ENCODE results near the gene NSMCE1. TPM values are rescaled to one million over a fixed set of nuclear protein-coding genes. Genes with fewer than 3 reads are reported as not detected.

The NSMCE1 gene
- total and polyA plus RNA-seq, 7 donors, result 32.5 to 65.2 (median 51.0) TPM

GRCh38 chr16:27229891-27230470, 38.6 kb downstream of the NSMCE1 start:
- 92% methylated on average over 18 of the region's 18 CpGs for WGBS, 2 donors
- H3K36me3 ChIP-seq, result peaks cover 0 to 57% (median 20%) of the 10 kb centered on the region in 4 donors
- peaks cover 0 to 7% (median 4%) of the 10 kb centered on the region in 4 donors for H3K4me1 ChIP-seq
- intact Hi-C loops (cut with DNase I), result no loop called here
- no peak for DNase-seq
- no peak overlapping the region for H3K27ac ChIP-seq
- no peaks in the 10 kb centered on the region for H3K9me3 ChIP-seq
- TF ChIP-seq POLR2A (IDR thresholded peaks at IDR 0.05) (no peak), POLR2AphosphoS5 (IDR thresholded peaks at IDR 0.05) (no peak), EP300 (IDR thresholded peaks at IDR 0.05) (no peak)
- TF ChIP-seq, protein P1, sequence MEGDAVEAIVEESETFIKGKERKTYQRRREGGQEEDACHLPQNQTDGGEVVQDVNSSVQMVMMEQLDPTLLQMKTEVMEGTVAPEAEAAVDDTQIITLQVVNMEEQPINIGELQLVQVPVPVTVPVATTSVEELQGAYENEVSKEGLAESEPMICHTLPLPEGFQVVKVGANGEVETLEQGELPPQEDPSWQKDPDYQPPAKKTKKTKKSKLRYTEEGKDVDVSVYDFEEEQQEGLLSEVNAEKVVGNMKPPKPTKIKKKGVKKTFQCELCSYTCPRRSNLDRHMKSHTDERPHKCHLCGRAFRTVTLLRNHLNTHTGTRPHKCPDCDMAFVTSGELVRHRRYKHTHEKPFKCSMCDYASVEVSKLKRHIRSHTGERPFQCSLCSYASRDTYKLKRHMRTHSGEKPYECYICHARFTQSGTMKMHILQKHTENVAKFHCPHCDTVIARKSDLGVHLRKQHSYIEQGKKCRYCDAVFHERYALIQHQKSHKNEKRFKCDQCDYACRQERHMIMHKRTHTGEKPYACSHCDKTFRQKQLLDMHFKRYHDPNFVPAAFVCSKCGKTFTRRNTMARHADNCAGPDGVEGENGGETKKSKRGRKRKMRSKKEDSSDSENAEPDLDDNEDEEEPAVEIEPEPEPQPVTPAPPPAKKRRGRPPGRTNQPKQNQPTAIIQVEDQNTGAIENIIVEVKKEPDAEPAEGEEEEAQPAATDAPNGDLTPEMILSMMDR (IDR thresholded peaks at IDR 0.05), result no peak
- H3K4me3 ChIP-seq, result no peak overlapping the region
- no peaks in the 10 kb centered on the region for H3K27me3 ChIP-seq

GRCh38 chr16:27228621-27229501, 39.7 kb downstream of the NSMCE1 start:
- Histone ChIP-seq H3K27ac (no peak overlapping the region), H3K27me3 (no peaks in the 10 kb centered on the region), H3K4me1 (no peaks in the 10 kb centered on the region), H3K36me3 (peaks cover 0 to 63% (median 20%) of the 10 kb centered on the region in 4 donors), H3K9me3 (no peaks in the 10 kb centered on the region), H3K4me3 (no peak overlapping the region)
- no peak for TF ChIP-seq EP300 (IDR thresholded peaks at IDR 0.05)
- DNase-seq, result peak; percentile 64
- intact Hi-C loops (cut with DNase I), result no loop called here
- 76 to 77% methylated on average over 21 of the region's 21 CpGs for WGBS, 2 donors

GRCh38 chr16:27228045-27228444, 40.5 kb downstream of the NSMCE1 start:
- intact Hi-C loops (cut with DNase I), result no loop called here
- no peak overlapping the region for H3K4me3 ChIP-seq
- TF ChIP-seq POLR2AphosphoS5 (IDR thresholded peaks at IDR 0.05) (no peak), EP300 (IDR thresholded peaks at IDR 0.05) (no peak), POLR2A (IDR thresholded peaks at IDR 0.05) (no peak)
- TF ChIP-seq, protein P1 (IDR thresholded peaks at IDR 0.05), result no peak
- peaks cover 0 to 5% (median 3%) of the 10 kb centered on the region in 4 donors for H3K4me1 ChIP-seq
- no peak overlapping the region for H3K27ac ChIP-seq
- H3K27me3 ChIP-seq, result no peaks in the 10 kb centered on the region
- no peaks in the 10 kb centered on the region for H3K9me3 ChIP-seq
- peaks cover 0 to 55% (median 20%) of the 10 kb centered on the region in 4 donors for H3K36me3 ChIP-seq
- WGBS, 2 donors, result 73 to 85% methylated on average over 12 of the region's 12 CpGs
- DNase-seq, result no peak

DNA sequence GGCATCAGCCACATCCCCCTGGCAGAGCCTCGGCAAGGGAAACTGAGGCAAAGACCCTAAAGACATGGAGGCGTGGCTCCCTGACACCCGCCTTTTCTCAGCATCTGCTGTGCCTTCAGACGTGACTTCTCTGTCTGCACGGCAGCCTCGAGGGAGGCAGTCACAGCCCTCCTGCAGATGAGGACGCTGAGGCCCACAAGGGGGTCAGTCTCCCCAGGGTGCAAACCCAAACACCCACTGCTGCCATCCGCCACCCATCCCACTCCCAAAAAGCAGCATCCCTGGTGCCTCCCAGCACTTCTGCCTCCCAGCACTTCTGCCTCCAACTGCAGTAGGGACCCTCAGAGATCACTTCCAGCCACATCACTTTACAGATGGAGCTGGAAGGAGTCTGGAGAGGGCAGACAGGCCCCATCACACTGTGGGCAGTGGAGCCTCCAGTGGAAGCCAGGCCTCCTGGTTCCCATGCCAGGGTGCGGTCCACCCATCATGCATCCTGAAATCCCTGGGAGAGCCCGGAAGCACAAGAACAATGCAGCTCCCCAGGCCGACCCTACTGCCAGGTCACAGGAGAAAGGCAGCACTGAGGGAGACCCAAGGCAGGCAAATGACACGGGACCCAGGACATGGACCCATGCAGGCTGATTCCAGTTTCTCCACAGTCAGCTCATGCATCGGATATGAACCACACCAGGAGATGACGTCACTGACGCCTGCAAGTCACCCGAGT, 41.4 kb downstream of the NSMCE1 start:
- Histone ChIP-seq H3K27me3 (no peaks in the 10 kb centered on the region), H3K9me3 (no peaks in the 10 kb centered on the region), H3K27ac (no peak overlapping the region), H3K36me3 (peaks cover 0 to 48% (median 14%) of the 10 kb centered on the region in 4 donors), H3K4me3 (no peak overlapping the region), H3K4me1 (peaks cover 0 to 14% (median 12%) of the 10 kb centered on the region in 4 donors)
- DNase-seq, result no peak
- 78 to 82% methylated on average over 16 of the region's 16 CpGs for WGBS, 2 donors
- intact Hi-C loops (cut with DNase I), result no loop called here
- no peak for TF ChIP-seq POLR2AphosphoS5 (IDR thresholded peaks at IDR 0.05)
- TF ChIP-seq POLR2A (IDR thresholded peaks at IDR 0.05), result no peak
- TF ChIP-seq, protein P1 (IDR thresholded peaks at IDR 0.05), result no peak
- TF ChIP-seq EP300 (IDR thresholded peaks at IDR 0.05), result no peak

DNA sequence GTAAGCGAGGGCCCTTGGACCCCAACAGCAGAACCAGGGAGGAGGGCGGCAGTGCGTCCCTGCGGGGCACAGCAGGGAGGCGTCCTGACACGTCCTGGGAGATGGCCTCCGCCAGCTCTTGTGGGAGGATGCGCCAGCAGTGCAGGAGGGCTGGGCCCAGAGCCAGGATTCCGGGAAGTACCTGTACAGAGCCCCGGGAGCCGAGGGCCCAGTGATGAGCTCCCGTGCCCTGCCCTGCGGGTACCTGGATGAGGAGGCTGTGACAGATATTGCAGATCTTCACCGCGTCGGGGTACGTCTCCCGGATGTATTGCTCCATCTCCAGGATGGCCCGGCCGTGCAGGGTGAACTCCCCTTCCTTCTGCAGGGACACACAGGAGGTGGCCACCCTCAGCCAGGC, 42.1 kb downstream of the NSMCE1 start:
- Histone ChIP-seq H3K27me3 (no peaks in the 10 kb centered on the region), H3K27ac (no peak overlapping the region), H3K9me3 (no peaks in the 10 kb centered on the region), H3K4me1 (peaks cover 0 to 20% (median 18%) of the 10 kb centered on the region in 4 donors), H3K4me3 (no peak overlapping the region), H3K36me3 (peaks cover 0 to 41% (median 7%) of the 10 kb centered on the region in 4 donors)
- no peak for DNase-seq
- intact Hi-C loops (cut with DNase I), result no loop called here
- WGBS, 2 donors, result 25 to 68% methylated on average over 20 of the region's 20 CpGs
- TF ChIP-seq POLR2A (IDR thresholded peaks at IDR 0.05), result no peak
- no peak for TF ChIP-seq POLR2AphosphoS5 (IDR thresholded peaks at IDR 0.05)
- TF ChIP-seq, protein P1 (IDR thresholded peaks at IDR 0.05), result no peak
- no peak for TF ChIP-seq EP300 (IDR thresholded peaks at IDR 0.05)
